Large intestine (tissue), 3 donors: ENCODE measurements around the gene PRTN3. TPM values are rescaled to one million over a fixed set of nuclear protein-coding genes. Genes with fewer than 3 reads are reported as not detected.

ENCODE experiments used
- DNase-seq, 2 donors: peaks; one replicate each; pipeline versions ENCODE4 v3.0.0 to v3.0.0-alpha.2; 2013
- H3K27ac ChIP-seq: one replicate; pipeline ENCODE4 v1.5.1; 2013; ENCODE audit warnings: low read length
- H3K27me3 ChIP-seq: 2 replicates; pipeline ENCODE4 v1.6.1; 2013; ENCODE audit warnings: low read length; ENCODE audit not compliant: control insufficient read depth, insufficient read depth
- H3K36me3 ChIP-seq: 2 replicates; pipeline ENCODE4 v1.6.1; 2013; ENCODE audit warnings: low read length; ENCODE audit not compliant: control insufficient read depth, insufficient read depth
- H3K4me1 ChIP-seq: one replicate; pipeline ENCODE4 v1.6.1; 2013; ENCODE audit warnings: low read length; ENCODE audit not compliant: control insufficient read depth, insufficient read depth
- H3K4me3 ChIP-seq: one replicate; pipeline ENCODE4 v1.5.1; 2013; ENCODE audit warnings: low read length
- H3K9me3 ChIP-seq: one replicate; pipeline ENCODE4 v1.6.1; 2013; ENCODE audit warnings: mild to moderate bottlenecking, low read depth, low read length, moderate library complexity; ENCODE audit not compliant: control insufficient read depth
- WGBS: methylation state at CpG from one replicate; pipeline ENCODE4 v1.1.5; 2013; ENCODE audit warnings: low lambda C conversion rate; ENCODE audit not compliant: insufficient coverage; 5-methylcytosine and 5-hydroxymethylcytosine counted together
- polyA plus RNA-seq: library from polyadenylated mRNA; unstranded; fragments of 120-200 nt; gene quantifications from one replicate; pipeline ENCODE4 v1.2.1, GENCODE V29; 2013

Gene PRTN3
- polyA plus RNA-seq, 1 donor = 0.22 TPM

- WGBS = no CpG with 5 or more reads among the region's 24 CpGs
- H3K27me3 ChIP-seq = peaks cover 27% of the 10 kb centered on the region
- no peaks in the 10 kb centered on the region for H3K36me3 ChIP-seq
- peak within 1 kb of the TSS; percentile 34 for H3K4me3 ChIP-seq
- H3K27ac ChIP-seq = no peak within 1 kb of the TSS
- H3K9me3 ChIP-seq = peaks cover 24% of the 10 kb centered on the region
- H3K4me1 ChIP-seq = peaks cover 13% of the 10 kb centered on the region
- no peak for DNase-seq
Observed at GRCh38 chr19:858868-859843, 18.4 kb downstream of the PRTN3 start, which contains the start of gene CFD. Gene CFD (plus strand): TSS chr19:859664. CDS start chr19:859690, 26 bp downstream.

- Histone ChIP-seq H3K27me3 (peaks cover 25% of the 10 kb centered on the region), H3K27ac (no peak overlapping the region), H3K36me3 (no peaks in the 10 kb centered on the region)
Observed at GRCh38 chr19:861141-861755, 20.4 kb downstream of the PRTN3 start.

GRCh38 chr19:861756-862580 is 21.2 kb downstream of the PRTN3 start:
- Histone ChIP-seq H3K27me3 (peaks cover 25% of the 10 kb centered on the region), H3K36me3 (no peaks in the 10 kb centered on the region), H3K4me1 (peaks cover 13% of the 10 kb centered on the region), H3K4me3 (no peak overlapping the region), H3K27ac (no peak overlapping the region), H3K9me3 (peaks cover 21% of the 10 kb centered on the region)
- no CpG with 5 or more reads among the region's 60 CpGs for WGBS
- DNase-seq = peak; percentile 70 to 74

More at GRCh38 chr19:861141-861755, 20.4 kb downstream of the PRTN3 start:
- peaks cover 21% of the 10 kb centered on the region for H3K9me3 ChIP-seq
- no CpG with 5 or more reads among the region's 35 CpGs for WGBS
- no peak for DNase-seq
- H3K4me3 ChIP-seq = no peak overlapping the region
- H3K4me1 ChIP-seq = peaks cover 13% of the 10 kb centered on the region

GRCh38 chr19:862581-863314 is 21.9 kb downstream of the PRTN3 start:
- Histone ChIP-seq H3K27me3 (peaks cover 25% of the 10 kb centered on the region), H3K4me1 (peaks cover 13% of the 10 kb centered on the region), H3K4me3 (no peak overlapping the region), H3K36me3 (peaks cover 6% of the 10 kb centered on the region), H3K9me3 (peaks cover 22% of the 10 kb centered on the region), H3K27ac (no peak overlapping the region)
- WGBS = no CpG with 5 or more reads among the region's 48 CpGs
- peak; percentile 42 to 51 for DNase-seq

GRCh38 chr19:863315-863620 is 22.5 kb downstream of the PRTN3 start:
- peaks cover 13% of the 10 kb centered on the region for H3K4me1 ChIP-seq
- DNase-seq = no peak
- no peak overlapping the region for H3K4me3 ChIP-seq
- peaks cover 11% of the 10 kb centered on the region for H3K36me3 ChIP-seq
- peaks cover 27% of the 10 kb centered on the region for H3K9me3 ChIP-seq
- peaks cover 25% of the 10 kb centered on the region for H3K27me3 ChIP-seq
- WGBS = no CpG with 5 or more reads among the region's 7 CpGs
- no peak overlapping the region for H3K27ac ChIP-seq

GRCh38 chr19:866769-867300 is 26.0 kb downstream of the PRTN3 start:
- H3K4me3 ChIP-seq = no peak overlapping the region
- DNase-seq = no peak
- peaks cover 7% of the 10 kb centered on the region for H3K27me3 ChIP-seq
- peaks cover 4% of the 10 kb centered on the region for H3K4me1 ChIP-seq
- H3K9me3 ChIP-seq = peaks cover 19% of the 10 kb centered on the region
- no peak overlapping the region for H3K27ac ChIP-seq
- peaks cover 40% of the 10 kb centered on the region for H3K36me3 ChIP-seq
- 20% methylated on average over 1 of the region's 38 CpGs for WGBS

- Histone ChIP-seq H3K27ac (no peak overlapping the region), H3K4me3 (no peak overlapping the region), H3K27me3 (peaks cover 7% of the 10 kb centered on the region), H3K4me1 (peaks cover 4% of the 10 kb centered on the region), H3K36me3 (peaks cover 45% of the 10 kb centered on the region), H3K9me3 (peaks cover 19% of the 10 kb centered on the region)
- DNase-seq = no peak
- no CpG with 5 or more reads among the region's 16 CpGs for WGBS
Observed at GRCh38 chr19:867301-867793, 26.5 kb downstream of the PRTN3 start.

GRCh38 chr19:867855-868457 is 27.2 kb downstream of the PRTN3 start:
- Histone ChIP-seq H3K4me1 (no peaks in the 10 kb centered on the region), H3K27me3 (peaks cover 2% of the 10 kb centered on the region), H3K27ac (no peak overlapping the region), H3K36me3 (peaks cover 46% of the 10 kb centered on the region), H3K4me3 (no peak overlapping the region), H3K9me3 (peaks cover 16% of the 10 kb centered on the region)
- no CpG with 5 or more reads among the region's 39 CpGs for WGBS
- DNase-seq = no peak

- no CpG with 5 or more reads among the region's 34 CpGs for WGBS
- Histone ChIP-seq H3K9me3 (peaks cover 14% of the 10 kb centered on the region), H3K4me1 (no peaks in the 10 kb centered on the region), H3K27me3 (no peaks in the 10 kb centered on the region), H3K27ac (no peak overlapping the region), H3K36me3 (peaks cover 50% of the 10 kb centered on the region), H3K4me3 (no peak overlapping the region)
- DNase-seq = no peak
Observed at GRCh38 chr19:868458-869244, 27.9 kb downstream of the PRTN3 start.
